Right cardiac atrium (tissue), 5 donors: ENCODE results near the gene DDX4. TPM values are rescaled to one million over a fixed set of nuclear protein-coding genes. Genes with fewer than 3 reads are reported as not detected.
"Not testable (repeated sequence)": the region's sequence is repeated elsewhere in the genome, so short reads cannot be mapped to it uniquely, and the experiment has no call there.

Source experiments
- ATAC-seq, 2 donors: fragments of 200-7000 bp; cut with Tn5 transposase; one replicate each; pipeline versions ENCODE4 v1.8.0 to v1.9.1; 2020; ENCODE audit warnings: moderate library complexity in 2 of 2, mild to moderate bottlenecking in 1 of 2
- DNase-seq, 3 donors: peaks; one replicate each; pipeline ENCODE4 v3.0.0-alpha.2; 2020
- H3K27ac ChIP-seq: one replicate; pipeline ENCODE4 v1.5.1; 2013; ENCODE audit warnings: mild to moderate bottlenecking, low read length, control low read depth, moderate library complexity
- H3K27me3 ChIP-seq: one replicate; pipeline ENCODE4 v1.6.1; 2013; ENCODE audit not compliant: control insufficient read depth, insufficient read depth
- H3K4me1 ChIP-seq: one replicate; pipeline ENCODE4 v1.6.1; 2013; ENCODE audit warnings: low read length; ENCODE audit not compliant: control insufficient read depth, insufficient read depth
- H3K4me3 ChIP-seq: one replicate; pipeline ENCODE4 v1.5.1; 2013; ENCODE audit warnings: low read length, control low read depth
- H3K9me3 ChIP-seq: one replicate; pipeline ENCODE4 v1.6.1; 2013; ENCODE audit warnings: low read length; ENCODE audit not compliant: control insufficient read depth
- WGBS: extraction: QIAGEN DNeasy Blood & Tissue Kit; methylation state at CpG from one replicate; pipeline ENCODE4 v1.1.7; 2013; 5-methylcytosine and 5-hydroxymethylcytosine counted together
- intact Hi-C, 4 donors: fragments of 100-400 bp; cut with DNase I; formaldehyde crosslinking; loops; one replicate each; pipeline versions ENCODE4 v1.11.0 to v1.14.0; 2022 to 2023
- polyA plus RNA-seq: library from polyadenylated mRNA; stranded (reverse); fragments of 200-250 nt; gene quantifications from one replicate; pipeline ENCODE4 v1.2.3, GENCODE V29; 2013
- total RNA-seq, 4 donors: library from RNA; stranded (reverse); fragmentation: NEBNext Ultra II Directional; extraction: Animal tissue kit (Norgen Biotek cat#: 25700); gene quantifications; one replicate each; pipeline ENCODE4 v1.2.1, GENCODE V29; 2021
- donor health status: healthy with polysubstance abuse.
- donor health status: DM: no; HTN: yes; CAD: no.
- donor health status: DM: no; HTN: no; CAD: no.
- donor health status: DM: no; HTN: yes; CAD: no; lungs with severe emphysema.
- donor health status: DM: yes; HTN: yes; CAD: no.

The DDX4 gene
- total and polyA plus RNA-seq, 5 donors = not detected

DNA sequence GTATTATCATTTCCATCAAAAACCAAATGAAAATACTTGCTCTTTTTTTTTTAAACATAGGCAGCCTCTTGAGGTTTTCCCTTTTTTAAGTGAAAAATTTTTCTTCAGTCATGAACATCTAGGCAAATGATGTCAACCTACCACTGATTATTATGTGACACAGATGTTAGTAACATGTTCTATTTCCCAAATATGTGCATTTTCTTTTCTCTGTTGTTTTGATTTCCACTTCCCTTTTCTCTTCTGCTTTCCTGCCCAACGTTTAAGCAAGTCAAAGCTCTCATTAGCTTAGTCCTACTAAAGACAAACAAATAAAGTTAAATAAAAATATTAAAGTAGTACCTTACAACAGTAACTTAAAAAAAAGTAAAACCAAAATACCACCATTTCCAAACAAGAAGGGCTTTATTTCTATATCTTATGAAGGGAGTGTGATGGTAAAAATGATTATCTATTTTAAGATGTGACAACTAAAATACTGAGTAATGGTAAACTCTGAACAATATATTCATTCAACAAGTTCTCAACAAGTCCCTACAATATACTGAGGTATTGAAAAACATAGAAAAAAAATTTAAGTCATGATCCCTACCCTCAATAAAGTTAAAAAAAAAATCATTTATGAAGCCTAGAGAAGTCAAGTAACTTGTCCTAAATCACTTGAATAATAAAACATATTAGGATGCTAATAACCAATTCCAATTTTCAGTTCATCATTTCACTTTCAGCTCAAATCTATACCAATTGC lies 35.1 kb upstream of the DDX4 start:
- WGBS = 26% methylated on average over 1 of the region's 1 CpG
- Histone ChIP-seq H3K27me3 (no peaks in the 10 kb centered on the region), H3K27ac (no peak overlapping the region), H3K9me3 (no peaks in the 10 kb centered on the region), H3K4me1 (no peaks in the 10 kb centered on the region), H3K4me3 (no peak overlapping the region)
- ATAC-seq (no peak), DNase-seq (no peak)
- intact Hi-C loops = loop anchor here in 1 of 4 donors (10.0 kb wide), 1 partner anchor 358 kb away; no protein-coding TSS in a partner anchor

DNA sequence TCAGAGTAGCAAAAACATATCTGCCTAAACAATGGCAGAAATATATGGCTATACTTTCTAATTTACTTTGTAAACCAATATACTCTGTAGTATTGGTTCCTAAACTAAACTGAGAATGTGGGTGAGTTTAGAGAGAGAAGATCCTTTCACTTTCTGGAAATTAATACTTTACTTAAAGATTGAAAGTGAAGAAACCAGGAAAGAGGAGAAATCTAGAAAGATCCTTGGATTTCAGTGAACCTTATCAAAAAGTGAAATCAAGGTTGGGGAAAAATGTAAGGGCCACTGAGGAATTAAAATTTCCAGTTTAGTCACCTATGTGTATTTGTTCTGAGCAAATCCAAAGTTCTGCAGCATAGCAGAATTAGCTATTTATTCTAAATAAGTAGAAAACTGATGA lies 31.6 kb upstream of the DDX4 start:
- no peak for DNase-seq
- Histone ChIP-seq H3K27ac (no peak overlapping the region), H3K4me1 (peaks cover under 1% of the 10 kb centered on the region), H3K4me3 (no peak overlapping the region), H3K27me3 (no peaks in the 10 kb centered on the region), H3K9me3 (no peaks in the 10 kb centered on the region)
- intact Hi-C loops = loop anchor here in 1 of 4 donors (10.0 kb wide), 1 partner anchor 361 kb away; no protein-coding TSS in a partner anchor
- ATAC-seq = no peak

DNA sequence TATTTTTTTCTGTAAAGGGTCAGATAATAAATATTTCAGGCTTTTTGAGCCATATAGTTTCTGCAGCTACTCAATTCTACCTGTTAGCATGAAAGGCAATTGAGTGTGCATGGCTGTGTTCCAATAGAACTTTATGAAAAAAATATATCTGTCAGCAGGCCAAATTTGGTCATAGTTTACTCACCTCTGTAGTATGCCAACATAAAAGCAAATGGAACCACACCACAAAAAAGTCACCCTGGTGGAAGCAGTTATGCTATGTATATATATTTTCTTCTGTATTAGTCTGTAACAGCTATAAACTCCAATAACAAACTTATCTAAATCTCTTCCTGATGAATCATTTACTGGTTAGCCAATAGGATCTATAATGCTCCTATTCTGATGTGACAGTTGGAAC lies 29.1 kb upstream of the DDX4 start:
- H3K27me3 ChIP-seq = no peaks in the 10 kb centered on the region
- peaks cover 3% of the 10 kb centered on the region for H3K4me1 ChIP-seq
- DNase-seq = no peak
- H3K27ac ChIP-seq = no peak overlapping the region
- no peaks in the 10 kb centered on the region for H3K9me3 ChIP-seq
- H3K4me3 ChIP-seq = no peak overlapping the region
- intact Hi-C loops = loop anchor here in 1 of 4 donors (10.0 kb wide), 1 partner anchor 364 kb away; no protein-coding TSS in a partner anchor
- no peak for ATAC-seq

DNA sequence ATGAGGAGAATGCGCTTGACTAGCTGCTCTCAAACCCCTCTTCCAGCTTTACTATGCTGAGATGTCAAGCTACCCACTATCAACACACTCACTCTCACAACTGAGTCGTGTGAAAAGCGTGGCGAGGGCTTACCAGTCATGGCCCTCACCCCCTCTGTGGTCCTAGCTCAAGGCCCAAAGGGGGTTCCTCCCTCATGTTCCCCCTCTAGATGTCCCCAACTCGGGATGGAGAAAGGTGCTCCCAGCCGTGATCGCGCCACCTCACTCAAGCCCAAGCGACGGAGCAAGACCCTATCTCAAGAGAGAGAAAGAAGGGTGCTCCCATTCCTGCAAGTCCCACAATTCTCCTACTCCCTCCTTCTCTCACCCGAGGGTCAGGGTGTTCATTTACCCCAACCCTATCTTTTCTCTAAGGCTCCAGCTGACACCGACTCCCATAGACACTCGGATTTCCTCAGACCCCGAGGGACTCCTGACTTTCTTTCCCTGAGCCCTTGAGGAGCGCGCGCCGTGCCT lies 26.3 kb upstream of the DDX4 start:
- Histone ChIP-seq H3K27ac (no peak overlapping the region), H3K27me3 (no peaks in the 10 kb centered on the region), H3K9me3 (no peaks in the 10 kb centered on the region), H3K4me1 (peaks cover 3% of the 10 kb centered on the region), H3K4me3 (peak overlapping the region; percentile 97)
- DNase-seq = no peak
- intact Hi-C loops = no loop called here
- ATAC-seq = peak in 1 of 2 donors; percentile 6
- 10% methylated on average over 18 of the region's 18 CpGs for WGBS

- Histone ChIP-seq H3K4me1 (peaks cover 3% of the 10 kb centered on the region), H3K4me3 (peak within 1 kb of the TSS; percentile 97), H3K27ac (peak within 1 kb of the TSS; percentile 42), H3K9me3 (no peaks in the 10 kb centered on the region), H3K27me3 (no peaks in the 10 kb centered on the region)
- intact Hi-C loops = no loop called here
- WGBS = under 1% methylated on average over 55 of the region's 55 CpGs
- DNase-seq = peak; percentile 97 to 98 (median 98)
- ATAC-seq = peak; percentile 100
Measured at GRCh38 chr5:55712023-55712859, 25.6 kb upstream of the DDX4 start, which contains the start of gene SLC38A9. SLC38A9 (minus strand) TSS chr5:55712324; CDS start chr5:55697958, 14,366 bp downstream.

- Histone ChIP-seq H3K9me3 (no peaks in the 10 kb centered on the region), H3K4me3 (no peak overlapping the region), H3K27me3 (no peaks in the 10 kb centered on the region), H3K4me1 (peaks cover 3% of the 10 kb centered on the region), H3K27ac (no peak overlapping the region)
- 67% methylated on average over 3 of the region's 3 CpGs for WGBS
- ATAC-seq = no peak
- DNase-seq = no peak
- intact Hi-C loops = no loop called here
Measured at GRCh38 chr5:55713871-55714270, 24.0 kb upstream of the DDX4 start.

GRCh38 chr5:55714339-55714738 lies 23.5 kb upstream of the DDX4 start:
- intact Hi-C loops = no loop called here
- H3K27ac ChIP-seq = no peak overlapping the region
- 40% methylated on average over 1 of the region's 1 CpG for WGBS
- no peaks in the 10 kb centered on the region for H3K9me3 ChIP-seq
- no peaks in the 10 kb centered on the region for H3K27me3 ChIP-seq
- peaks cover 3% of the 10 kb centered on the region for H3K4me1 ChIP-seq
- no peak overlapping the region for H3K4me3 ChIP-seq
- DNase-seq (no peak), ATAC-seq (no peak)

GRCh38 chr5:55714749-55715148 lies 23.1 kb upstream of the DDX4 start:
- WGBS = 81% methylated on average over 6 of the region's 6 CpGs
- DNase-seq (no peak), ATAC-seq (no peak)
- intact Hi-C loops = no loop called here
- Histone ChIP-seq H3K27me3 (no peaks in the 10 kb centered on the region), H3K4me1 (peaks cover 3% of the 10 kb centered on the region), H3K9me3 (no peaks in the 10 kb centered on the region), H3K4me3 (no peak overlapping the region), H3K27ac (no peak overlapping the region)

DNA sequence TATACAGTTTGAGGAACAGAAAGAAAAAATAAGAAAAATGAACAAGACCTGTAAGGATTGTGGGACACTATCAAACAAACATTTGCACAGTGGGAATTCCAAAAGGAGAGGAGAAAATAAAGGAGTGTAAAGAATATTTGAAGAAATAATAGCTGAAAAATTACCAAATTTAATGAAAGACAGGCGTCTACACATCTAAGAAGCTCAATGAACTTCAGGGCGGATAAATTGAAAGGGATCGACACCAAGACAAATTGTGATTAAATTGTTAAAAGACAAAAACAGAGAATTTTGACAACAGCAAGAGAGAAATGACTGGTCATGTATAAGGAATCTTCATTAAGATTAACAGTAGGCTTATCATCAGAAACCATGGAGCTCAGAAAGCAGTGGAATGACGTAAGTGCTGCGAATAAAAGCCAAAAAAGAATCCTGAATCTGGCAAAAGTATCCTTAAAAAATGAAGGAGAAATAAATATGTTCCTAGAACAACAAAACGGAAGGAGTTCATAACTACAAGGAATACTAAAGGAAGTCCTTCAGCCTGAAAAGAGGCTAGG lies 22.3 kb upstream of the DDX4 start:
- Histone ChIP-seq H3K27ac (no peak overlapping the region), H3K9me3 (no peaks in the 10 kb centered on the region), H3K4me1 (peaks cover 3% of the 10 kb centered on the region), H3K27me3 (no peaks in the 10 kb centered on the region), H3K4me3 (no peak overlapping the region)
- intact Hi-C loops = no loop called here
- DNase-seq = no peak
- no peak for ATAC-seq
- WGBS = 84% methylated on average over 6 of the region's 6 CpGs

DNA sequence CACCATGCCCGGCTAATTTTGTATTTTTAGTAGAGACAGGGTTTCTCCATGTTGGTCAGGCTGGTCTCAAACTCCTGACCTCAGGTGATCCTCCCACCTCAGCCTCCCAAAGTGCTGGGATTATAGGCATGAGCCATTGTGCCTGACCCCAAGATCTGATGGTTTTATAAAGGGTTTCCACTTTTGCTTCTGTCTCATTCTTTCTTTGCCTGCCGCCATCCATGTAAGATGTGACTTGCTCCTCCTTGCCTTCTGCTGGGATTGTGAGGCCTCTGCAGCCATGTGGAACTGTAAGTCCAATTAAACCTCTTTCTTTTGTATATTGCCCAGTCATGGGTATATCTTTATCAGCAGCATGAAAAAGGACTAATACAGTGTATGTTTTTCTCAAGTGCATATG lies 18.8 kb upstream of the DDX4 start:
- H3K4me1 ChIP-seq, H3K9me3 ChIP-seq, H3K4me3 ChIP-seq, ATAC-seq, DNase-seq, H3K27ac ChIP-seq, H3K27me3 ChIP-seq, intact Hi-C loops: not testable (repeated sequence)
- WGBS = 100% methylated on average over 2 of the region's 2 CpGs
